GM18870 (cell line): ENCODE results near the gene KIF13A.
"Not testable (repeated sequence)": the region's sequence is repeated elsewhere in the genome, so short reads cannot be mapped to it uniquely, and the experiment has no call there.

Experiments
- ATAC-seq: cut with Tn5 transposase; IDR thresholded peaks from one replicate; pipeline ENCODE4 v1.9.1; 2021; ENCODE audit warnings: moderate library complexity; ENCODE audit not compliant: unreplicated experiment

The KIF13A gene

DNA sequence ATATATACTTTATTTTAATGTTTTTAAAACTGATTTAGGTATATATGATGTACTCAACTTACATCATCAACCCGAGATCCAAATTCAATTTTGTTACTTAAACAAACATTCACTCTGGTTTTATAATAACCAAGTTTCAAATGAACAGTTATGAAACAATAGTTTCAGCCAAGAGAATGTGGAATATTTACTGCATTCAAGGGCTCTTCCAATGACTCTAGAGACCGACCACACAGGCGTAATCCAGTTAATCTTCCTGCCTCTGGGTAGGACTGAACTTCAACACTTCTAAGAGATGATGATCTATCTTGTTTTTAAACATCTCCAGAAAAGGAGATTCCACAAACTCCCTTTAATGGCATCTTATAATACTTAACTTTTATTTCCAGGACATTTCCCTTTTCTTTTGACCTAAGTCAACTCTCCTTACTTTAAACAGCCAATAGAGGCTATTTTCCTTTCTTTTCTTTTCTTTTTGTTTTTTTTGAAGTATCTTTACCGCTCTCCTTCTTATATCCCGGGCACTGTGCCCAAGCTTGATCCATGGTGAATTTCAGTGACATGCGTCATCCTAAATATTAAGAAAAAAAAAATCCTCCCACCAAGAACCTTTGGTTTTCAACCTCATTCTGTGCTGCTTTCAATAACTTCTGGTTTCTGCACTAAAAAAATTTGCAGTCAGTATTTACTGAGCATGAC lies 110.1 kb downstream of the KIF13A start:
- no peak for ATAC-seq

GRCh38 chr6:17874753-17875152 lies 112.7 kb downstream of the KIF13A start:
- no peak for ATAC-seq

- ATAC-seq = no peak
These were observed 114.5 kb downstream of the KIF13A start for GRCh38 chr6:17872908-17873307.

DNA sequence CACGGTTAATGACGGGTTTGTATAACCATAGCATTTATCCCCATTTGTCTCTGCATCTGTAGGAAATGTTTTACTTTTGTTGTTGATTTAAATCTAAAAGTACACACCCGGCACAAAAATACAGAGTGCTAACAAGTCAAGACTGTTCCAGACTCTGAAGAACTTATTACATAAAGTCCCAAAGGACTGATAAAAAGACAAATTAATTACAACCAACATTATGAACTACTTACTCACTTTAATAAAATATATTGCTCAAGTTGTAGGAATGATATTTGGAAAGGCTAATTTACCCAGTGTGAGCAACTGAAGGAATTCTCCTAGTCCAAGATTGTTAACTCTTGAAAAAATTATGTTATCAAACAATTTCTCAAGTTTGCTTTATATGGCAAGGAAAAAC lies 115.6 kb downstream of the KIF13A start:
- ATAC-seq = no peak

DNA sequence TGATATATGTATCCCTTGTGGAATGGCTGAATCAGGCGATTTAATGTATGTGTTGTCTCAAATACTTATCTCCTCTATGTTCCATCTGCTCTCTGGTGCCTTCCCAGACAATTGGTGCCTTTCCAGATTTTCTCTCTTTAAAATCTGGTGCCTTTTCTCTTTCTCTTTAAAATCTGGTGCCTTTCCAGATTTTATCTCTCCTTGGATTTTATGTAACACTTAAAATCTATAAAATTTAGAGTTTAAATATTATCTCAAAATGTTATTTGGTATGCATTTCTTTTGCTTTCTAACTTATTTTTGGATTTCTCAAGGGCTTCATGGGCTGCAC lies 116.3 kb downstream of the KIF13A start:
- ATAC-seq = no peak

DNA sequence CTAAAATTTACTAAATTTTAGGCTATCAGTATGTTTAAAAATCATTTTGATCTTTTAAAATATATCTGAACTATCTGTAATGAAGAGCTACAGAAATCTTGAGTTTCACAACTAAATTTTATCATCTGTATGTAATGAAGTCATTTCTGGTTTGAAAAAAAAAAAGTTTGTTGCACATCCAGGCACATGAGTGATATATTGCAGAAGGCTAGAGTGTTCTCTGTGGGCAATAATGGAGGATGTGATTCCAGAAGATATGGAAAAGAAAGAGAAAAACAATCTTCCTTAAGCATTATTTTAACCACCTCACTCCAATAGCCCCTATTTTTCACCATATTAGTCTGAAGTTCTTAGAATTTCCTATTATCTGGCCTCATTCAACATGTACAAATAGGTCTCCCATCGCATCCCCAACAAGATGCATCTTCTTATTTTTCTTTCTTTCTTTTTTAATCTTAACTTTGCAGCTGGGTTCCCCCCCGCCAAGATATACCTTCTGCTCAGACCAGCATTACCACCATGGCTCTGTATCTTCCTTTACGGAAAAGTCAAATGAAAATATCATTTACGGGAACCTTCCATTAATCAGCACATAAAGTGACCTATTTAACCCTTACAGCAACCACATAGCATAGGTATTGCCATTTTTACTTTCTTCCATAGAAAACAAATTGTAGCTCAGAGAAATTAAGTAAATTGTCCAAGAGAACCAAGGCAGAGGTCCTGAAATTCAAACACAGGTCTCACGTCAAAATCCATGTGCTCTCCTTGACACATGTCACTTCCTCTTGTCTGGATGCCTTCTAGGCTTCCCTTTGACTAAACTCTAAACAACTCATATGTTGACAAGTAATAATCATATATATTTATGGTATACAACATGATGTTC lies 116.9 kb downstream of the KIF13A start:
- ATAC-seq = no peak

- ATAC-seq = no peak
These were observed 117.7 kb downstream of the KIF13A start for GRCh38 chr6:17869753-17870050.

GRCh38 chr6:17869010-17869752 lies 118.3 kb downstream of the KIF13A start:
- no peak for ATAC-seq

DNA sequence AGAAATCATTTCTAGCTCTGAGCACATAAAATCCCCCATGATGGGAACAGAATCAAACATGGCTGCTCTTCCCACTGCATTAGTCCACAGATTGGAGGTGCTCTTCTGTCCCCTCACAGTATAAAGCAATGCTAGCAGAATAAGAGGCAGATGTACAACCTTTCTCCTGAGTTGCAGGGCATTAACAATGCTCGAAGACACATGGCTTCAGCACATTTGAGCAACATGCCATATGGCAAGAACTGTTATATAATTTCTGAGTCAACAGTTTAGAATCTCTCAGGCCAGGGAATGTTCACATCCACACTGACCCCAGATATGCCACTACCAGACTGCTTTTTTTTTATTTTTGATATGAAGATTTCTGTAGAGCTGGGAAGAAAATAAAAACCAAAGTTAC lies 119.6 kb downstream of the KIF13A start:
- ATAC-seq = no peak

DNA sequence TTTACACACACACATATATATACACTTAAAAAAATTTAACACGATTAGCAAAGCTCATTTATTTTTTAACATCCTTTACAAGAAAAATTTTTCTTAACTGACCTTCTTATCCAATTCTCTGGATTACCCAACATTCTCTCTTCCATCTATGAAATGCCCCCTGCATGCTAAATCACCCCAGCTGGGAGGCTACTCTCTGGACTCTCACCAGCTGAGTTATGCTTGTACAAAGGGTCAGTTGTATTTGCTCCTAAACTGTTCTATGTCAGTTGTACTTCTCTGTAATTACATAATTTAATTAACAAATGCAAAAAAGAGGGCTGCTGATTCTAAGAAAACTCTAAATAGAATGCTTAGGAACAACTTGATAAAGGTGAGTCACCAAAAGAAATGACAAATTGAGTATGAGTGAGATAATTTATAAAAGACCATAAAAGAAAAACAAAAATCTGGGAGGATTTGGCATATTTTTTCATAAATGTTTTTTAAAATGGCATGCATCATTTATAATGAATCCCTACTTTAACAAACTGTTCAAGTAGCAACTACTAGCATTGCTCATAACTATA lies 120.5 kb downstream of the KIF13A start:
- ATAC-seq = no peak

DNA sequence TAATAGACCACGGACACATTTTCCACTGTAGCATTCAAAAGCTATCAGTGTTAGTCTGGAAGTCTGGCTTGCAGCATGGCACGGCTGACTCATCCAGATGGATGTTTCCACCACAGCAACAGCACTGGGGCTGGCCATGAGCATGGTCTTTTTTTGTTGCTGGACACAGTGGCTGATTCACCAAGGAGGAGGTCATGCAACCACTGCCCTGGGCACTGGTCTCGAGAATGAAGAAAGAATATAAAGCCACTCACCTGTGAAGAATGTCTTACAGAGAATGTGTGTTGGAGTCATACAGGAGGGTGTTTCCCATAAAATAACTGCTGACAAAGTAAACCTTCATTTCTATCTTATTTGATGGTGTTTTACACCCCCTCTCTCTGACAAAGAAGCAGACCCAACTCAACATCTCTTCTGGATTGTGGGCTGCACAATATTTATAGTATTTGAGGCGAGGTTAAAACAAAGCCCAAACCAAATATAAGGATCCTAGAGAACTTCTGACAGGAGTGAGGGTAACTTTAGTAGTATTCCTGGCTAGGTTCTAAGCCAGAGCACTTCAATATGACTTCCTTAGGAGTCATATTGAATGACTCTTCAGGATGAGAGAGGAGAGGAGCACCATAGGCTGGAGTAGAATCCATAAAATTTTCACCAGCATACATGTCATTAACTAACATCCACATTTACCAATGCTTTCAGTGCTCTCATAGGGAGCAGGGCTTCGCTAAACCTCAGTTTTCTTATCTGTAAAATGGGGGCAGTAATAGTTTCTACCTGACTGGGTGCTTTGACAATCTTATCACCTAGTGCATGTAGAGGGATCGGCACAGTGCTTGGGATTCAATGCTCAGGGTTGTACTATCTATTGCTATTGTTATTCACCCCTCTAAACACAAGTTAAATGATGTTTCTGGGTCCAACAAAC lies 121.4 kb downstream of the KIF13A start:
- no peak for ATAC-seq

DNA sequence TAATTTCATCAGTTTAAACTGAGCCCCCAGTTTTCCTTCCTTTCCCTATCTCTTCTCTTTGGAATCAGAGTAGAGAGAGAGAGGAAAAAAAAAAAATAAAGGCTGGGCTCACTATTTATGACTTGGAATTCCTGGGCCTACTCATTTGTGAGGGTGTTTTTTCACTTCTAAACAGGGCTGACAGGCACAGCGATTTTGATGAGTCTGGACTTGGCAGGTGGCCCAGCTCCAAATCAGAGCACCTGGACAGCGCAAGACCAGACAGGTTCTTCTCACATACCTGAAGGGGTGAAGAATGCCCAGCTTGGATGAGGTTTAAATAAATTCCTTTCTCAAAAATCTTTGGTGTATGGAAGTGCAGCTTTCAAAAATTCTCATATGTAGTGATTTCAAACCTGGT lies 122.2 kb downstream of the KIF13A start:
- no peak for ATAC-seq

DNA sequence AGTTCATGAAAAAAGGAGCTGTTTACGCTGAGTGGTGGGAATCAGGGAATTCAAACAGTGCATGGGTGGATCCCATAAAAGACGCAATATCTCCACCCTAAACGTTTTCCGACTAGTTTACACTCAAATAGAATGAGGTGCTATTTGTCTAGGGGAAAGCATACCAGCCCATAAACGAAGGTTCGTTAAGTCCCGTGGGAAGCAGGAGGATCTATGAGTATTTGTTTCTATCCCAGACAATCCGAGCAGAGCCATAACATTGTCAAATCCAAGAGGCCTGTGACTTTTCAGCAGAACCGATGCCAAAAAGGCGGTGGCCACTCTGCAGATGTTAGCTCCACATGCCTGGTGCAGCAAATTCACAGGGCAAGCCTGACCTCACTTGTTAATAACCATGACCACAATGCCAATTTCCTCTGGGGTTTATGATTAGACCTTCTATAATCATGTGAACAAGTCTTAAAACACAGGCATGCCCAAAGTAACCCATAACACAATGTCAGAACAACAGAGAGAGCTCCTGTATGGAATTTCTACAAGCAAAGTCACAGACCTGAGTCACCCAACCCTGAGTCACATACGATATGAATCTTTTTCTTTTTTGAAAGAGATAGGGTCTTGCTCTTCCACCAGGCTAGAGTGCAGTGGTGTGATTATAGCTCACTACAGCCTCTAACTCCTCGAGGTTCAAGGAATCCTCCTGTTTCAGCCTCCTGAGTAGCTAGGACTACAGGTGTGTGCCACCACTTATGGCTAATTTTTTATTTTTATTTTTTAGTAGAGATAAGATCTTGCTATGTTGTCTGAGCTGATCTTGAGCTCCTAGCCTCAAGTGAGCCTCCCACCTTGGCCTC lies 123.3 kb downstream of the KIF13A start:
- ATAC-seq = no peak

GRCh38 chr6:17861361-17861760 lies 126.1 kb downstream of the KIF13A start:
- ATAC-seq = no peak

DNA sequence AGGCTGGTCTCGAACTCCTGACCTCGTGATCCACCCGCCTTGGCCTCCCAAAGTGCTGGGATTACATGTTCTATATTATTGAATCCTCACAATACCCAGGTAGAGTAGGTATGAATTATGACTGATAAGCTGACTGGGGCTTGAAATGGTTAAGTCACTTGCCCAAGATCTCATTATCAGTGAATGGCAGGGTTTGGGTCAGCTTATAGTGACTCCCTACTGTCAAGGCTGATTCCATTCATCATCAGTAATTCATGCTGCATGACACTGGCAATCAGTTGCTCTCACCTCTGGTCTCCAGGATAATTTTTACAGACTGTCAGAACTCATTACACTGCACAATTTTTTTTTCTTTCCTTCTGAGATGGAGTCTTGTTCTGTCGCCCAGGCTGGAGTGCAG lies 127.6 kb downstream of the KIF13A start:
- no peak for ATAC-seq

DNA sequence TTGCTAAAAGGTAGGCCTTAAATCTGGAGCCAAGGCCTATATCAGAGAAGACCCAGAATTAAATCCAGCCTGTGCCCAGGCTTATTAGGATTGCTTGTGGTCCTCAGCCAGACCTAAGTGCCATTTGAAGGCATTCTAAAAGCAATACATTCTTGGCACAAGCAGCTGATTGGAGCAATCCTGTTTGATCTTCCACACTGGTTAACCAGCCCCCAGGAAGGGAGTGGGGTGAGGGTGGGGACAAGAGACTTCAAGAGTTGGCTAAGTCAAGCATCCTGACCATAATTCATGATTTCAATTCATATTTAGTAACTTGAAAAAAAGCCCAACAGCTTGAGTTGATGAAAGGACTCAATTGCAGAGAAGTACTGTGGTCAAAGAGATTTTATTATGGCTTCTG lies 128.9 kb downstream of the KIF13A start:
- ATAC-seq = no peak

DNA sequence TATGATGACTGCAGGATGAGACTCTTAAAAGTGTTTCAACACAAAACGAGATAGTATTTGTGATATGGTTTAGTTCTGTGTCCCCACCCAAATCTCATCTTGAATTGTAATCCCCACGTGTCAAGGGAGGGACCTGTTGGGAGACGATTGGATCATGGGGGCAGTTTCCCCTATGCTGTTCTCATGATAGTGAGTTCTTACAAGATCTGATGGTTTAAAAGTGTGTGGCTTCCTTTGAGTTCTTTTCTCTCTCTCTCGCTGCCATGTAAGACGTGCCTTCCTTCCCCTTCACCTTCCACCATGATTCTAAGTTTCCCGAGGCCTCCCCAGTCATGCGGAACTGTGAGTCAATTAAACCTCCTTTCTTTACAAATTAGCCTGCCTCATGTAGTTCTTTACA lies 130.2 kb downstream of the KIF13A start:
- ATAC-seq = not testable (repeated sequence)

- ATAC-seq = no peak
These were observed 131.1 kb downstream of the KIF13A start for GRCh38 chr6:17856306-17856705.

GRCh38 chr6:17855381-17855780 lies 132.1 kb downstream of the KIF13A start:
- ATAC-seq = no peak

DNA sequence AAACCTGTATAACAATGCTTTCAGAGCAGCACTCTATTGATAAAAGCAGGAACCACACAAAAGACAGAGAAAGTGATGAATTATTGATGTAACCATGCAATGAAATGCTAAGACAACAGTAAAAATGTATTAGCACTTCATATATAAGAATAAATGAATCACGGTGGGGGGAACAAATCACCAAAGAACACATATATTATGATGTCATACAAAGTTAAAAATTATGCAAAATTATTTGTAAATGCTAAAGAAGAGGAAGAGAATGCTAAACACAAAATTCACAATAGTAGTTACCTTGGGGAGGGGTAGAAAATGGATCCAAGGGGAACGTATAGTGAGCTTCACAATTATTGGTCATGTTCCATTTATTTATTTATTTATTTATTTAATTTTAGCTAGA lies 133.9 kb downstream of the KIF13A start:
- ATAC-seq = no peak
